Right lobe of liver (tissue), 4 donors: Measurements from ENCODE around the gene NME4.

ENCODE experiments used
- POLR2A ChIP-seq: fragments of 450-650 bp; IDR thresholded peaks from one replicate; pipeline ENCODE4 v1.6.1; 2017; ENCODE audit warnings: antibody characterized with exemption, mild to moderate bottlenecking
- TF ChIP-seq, protein P1 (sequence below), 4 donors: fragments of 200-600 bp in 3 of 4; fragments of 450-650 bp in 1 of 4; IDR thresholded peaks; one replicate each; pipeline versions ENCODE4 v1.5.1 to v1.8.0; 2016 to 2022; ENCODE audit warnings: antibody characterized with exemption in 4 of 4, mild to moderate bottlenecking in 2 of 4
- donor health status: DM: no; HTN: no; CAD: no.
- donor health status: DM: no; HTN: no; CAD: no.
- donor health status: DM: no; HTN: yes; CAD: no.

DNA sequence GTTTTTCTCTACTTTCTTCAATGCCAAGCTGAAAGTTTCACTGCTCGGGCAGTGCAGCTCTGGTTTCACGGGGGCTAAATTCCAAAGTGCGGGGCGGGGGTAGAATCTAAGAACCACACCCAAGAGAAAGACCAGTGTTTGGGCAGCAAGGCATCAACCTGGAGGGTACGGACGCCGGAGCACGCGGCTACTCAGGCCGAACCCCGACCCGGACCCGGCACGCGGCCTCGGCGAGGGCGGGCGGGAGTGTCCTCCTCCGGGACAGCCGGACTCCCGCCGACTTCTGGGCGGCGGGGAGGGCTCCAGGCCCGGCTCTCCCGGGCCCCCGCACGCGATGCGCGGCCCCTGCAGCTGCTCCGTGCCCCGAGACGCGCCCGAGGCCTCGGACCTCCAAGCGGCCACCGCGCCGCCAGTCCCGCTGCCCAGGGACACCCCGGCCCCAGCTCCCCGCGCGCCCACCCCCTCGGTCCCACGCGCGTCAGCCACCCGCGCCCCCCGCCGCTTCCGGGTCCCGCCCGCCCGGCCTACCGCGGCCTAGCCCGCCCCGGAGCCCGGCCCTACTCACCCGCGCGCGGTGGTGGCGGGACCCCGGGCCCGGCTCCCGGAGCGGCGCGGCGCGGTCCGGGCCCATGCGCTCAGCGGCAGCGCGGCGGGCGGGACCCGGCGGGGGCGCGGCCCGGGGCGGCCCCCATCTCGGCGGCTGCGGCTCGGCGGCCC lies 45.0 kb upstream of the NME4 start:
- TF ChIP-seq, protein P1, sequence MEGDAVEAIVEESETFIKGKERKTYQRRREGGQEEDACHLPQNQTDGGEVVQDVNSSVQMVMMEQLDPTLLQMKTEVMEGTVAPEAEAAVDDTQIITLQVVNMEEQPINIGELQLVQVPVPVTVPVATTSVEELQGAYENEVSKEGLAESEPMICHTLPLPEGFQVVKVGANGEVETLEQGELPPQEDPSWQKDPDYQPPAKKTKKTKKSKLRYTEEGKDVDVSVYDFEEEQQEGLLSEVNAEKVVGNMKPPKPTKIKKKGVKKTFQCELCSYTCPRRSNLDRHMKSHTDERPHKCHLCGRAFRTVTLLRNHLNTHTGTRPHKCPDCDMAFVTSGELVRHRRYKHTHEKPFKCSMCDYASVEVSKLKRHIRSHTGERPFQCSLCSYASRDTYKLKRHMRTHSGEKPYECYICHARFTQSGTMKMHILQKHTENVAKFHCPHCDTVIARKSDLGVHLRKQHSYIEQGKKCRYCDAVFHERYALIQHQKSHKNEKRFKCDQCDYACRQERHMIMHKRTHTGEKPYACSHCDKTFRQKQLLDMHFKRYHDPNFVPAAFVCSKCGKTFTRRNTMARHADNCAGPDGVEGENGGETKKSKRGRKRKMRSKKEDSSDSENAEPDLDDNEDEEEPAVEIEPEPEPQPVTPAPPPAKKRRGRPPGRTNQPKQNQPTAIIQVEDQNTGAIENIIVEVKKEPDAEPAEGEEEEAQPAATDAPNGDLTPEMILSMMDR (IDR thresholded peaks at IDR 0.05) = no peak
- TF ChIP-seq POLR2A = no peak
